ENCODE measurements around the gene SOCS3.

Gene SOCS3

GRCh38 chr17:78359997-78360370 lies at the start of gene SOCS3:
Gene SOCS3 (minus strand): TSS chr17:78360077. CDS start chr17:78359095, 982 bp downstream.
- DNase-seq (ENCODE audit: low spot score) = peak; percentile 97

GRCh38 chr17:78409191-78409928 lies 49.5 kb upstream of the SOCS3 start:
- DNase-seq (ENCODE audit: low spot score) = no peak

GRCh38 chr17:78408476-78409050 lies 48.7 kb upstream of the SOCS3 start:
- DNase-seq (ENCODE audit: low spot score) = no peak

- DNase-seq (ENCODE audit: low spot score) = no peak
These were observed 47.6 kb upstream of the SOCS3 start for GRCh38 chr17:78407387-78408000.

GRCh38 chr17:78406920-78407319 lies 47.0 kb upstream of the SOCS3 start:
- DNase-seq (ENCODE audit: low spot score) = no peak

GRCh38 chr17:78406396-78406795 lies 46.5 kb upstream of the SOCS3 start:
- no peak for DNase-seq (ENCODE audit: low spot score)

- DNase-seq (ENCODE audit: low spot score) = no peak
These were observed 43.9 kb upstream of the SOCS3 start for GRCh38 chr17:78403822-78404221.

- no peak for DNase-seq (ENCODE audit: low spot score)
These were observed 42.0 kb upstream of the SOCS3 start for GRCh38 chr17:78401891-78402290.

- peak; percentile 53 for DNase-seq (ENCODE audit: low spot score)
These were observed 41.4 kb upstream of the SOCS3 start for GRCh38 chr17:78401246-78401645.

- DNase-seq (ENCODE audit: low spot score) = no peak
These were observed 40.8 kb upstream of the SOCS3 start for GRCh38 chr17:78400581-78401240.

- DNase-seq (ENCODE audit: low spot score) = no peak
These were observed 39.8 kb upstream of the SOCS3 start for GRCh38 chr17:78399693-78400144.

- DNase-seq (ENCODE audit: low spot score) = no peak
These were observed 39.3 kb upstream of the SOCS3 start for GRCh38 chr17:78399028-78399692.

GRCh38 chr17:78398390-78398789 lies 38.5 kb upstream of the SOCS3 start:
- no peak for DNase-seq (ENCODE audit: low spot score)

GRCh38 chr17:78397681-78398101 lies 37.8 kb upstream of the SOCS3 start:
- peak; percentile 81 for DNase-seq (ENCODE audit: low spot score)

GRCh38 chr17:78396441-78397337 lies 36.8 kb upstream of the SOCS3 start:
- DNase-seq (ENCODE audit: low spot score) = no peak

- no peak for DNase-seq (ENCODE audit: low spot score)
These were observed 35.3 kb upstream of the SOCS3 start for GRCh38 chr17:78395155-78395554.

GRCh38 chr17:78394209-78394608 lies 34.3 kb upstream of the SOCS3 start:
- no peak for DNase-seq (ENCODE audit: low spot score)

- DNase-seq (ENCODE audit: low spot score) = no peak
These were observed 33.7 kb upstream of the SOCS3 start for GRCh38 chr17:78393575-78393974.

GRCh38 chr17:78392295-78392694 lies 32.4 kb upstream of the SOCS3 start:
- DNase-seq (ENCODE audit: low spot score) = no peak

- DNase-seq (ENCODE audit: low spot score) = peak; percentile 58
These were observed 32.0 kb upstream of the SOCS3 start for GRCh38 chr17:78391843-78392242.

- no peak for DNase-seq (ENCODE audit: low spot score)
These were observed 31.2 kb upstream of the SOCS3 start for GRCh38 chr17:78391051-78391431.
